Skeletal muscle satellite cell (primary cell): Measurements from ENCODE around the gene CGN.

ENCODE experiments used
- H3K27me3 ChIP-seq: 2 replicates; pipeline ENCODE4 v1.7.0; 2013; ENCODE audit warnings: low read length; ENCODE audit not compliant: control insufficient read depth, insufficient read depth
- H3K36me3 ChIP-seq: 2 replicates; pipeline ENCODE4 v1.7.0; 2013; ENCODE audit warnings: mild to moderate bottlenecking, control low read depth, low read length; ENCODE audit not compliant: insufficient read depth
- H3K4me1 ChIP-seq: 2 replicates; pipeline ENCODE4 v1.7.0; 2013; ENCODE audit warnings: low read length; ENCODE audit not compliant: control insufficient read depth, insufficient read depth
- H3K4me2 ChIP-seq: 2 replicates; pipeline ENCODE4 v1.7.0; 2013; ENCODE audit warnings: mild to moderate bottlenecking, low read length
- H3K4me3 ChIP-seq: 2 replicates; pipeline ENCODE4 v1.7.0; 2013; ENCODE audit warnings: low read length
- H3K9ac ChIP-seq: 2 replicates; pipeline ENCODE4 v1.7.0; 2013; ENCODE audit warnings: mild to moderate bottlenecking, low read depth, low read length, moderate library complexity
- H3K9me3 ChIP-seq: replicated peaks from 2 replicates; pipeline ENCODE4 v1.7.0; 2013; ENCODE audit warnings: mild to moderate bottlenecking, control low read depth, low read length

The CGN gene

DNA sequence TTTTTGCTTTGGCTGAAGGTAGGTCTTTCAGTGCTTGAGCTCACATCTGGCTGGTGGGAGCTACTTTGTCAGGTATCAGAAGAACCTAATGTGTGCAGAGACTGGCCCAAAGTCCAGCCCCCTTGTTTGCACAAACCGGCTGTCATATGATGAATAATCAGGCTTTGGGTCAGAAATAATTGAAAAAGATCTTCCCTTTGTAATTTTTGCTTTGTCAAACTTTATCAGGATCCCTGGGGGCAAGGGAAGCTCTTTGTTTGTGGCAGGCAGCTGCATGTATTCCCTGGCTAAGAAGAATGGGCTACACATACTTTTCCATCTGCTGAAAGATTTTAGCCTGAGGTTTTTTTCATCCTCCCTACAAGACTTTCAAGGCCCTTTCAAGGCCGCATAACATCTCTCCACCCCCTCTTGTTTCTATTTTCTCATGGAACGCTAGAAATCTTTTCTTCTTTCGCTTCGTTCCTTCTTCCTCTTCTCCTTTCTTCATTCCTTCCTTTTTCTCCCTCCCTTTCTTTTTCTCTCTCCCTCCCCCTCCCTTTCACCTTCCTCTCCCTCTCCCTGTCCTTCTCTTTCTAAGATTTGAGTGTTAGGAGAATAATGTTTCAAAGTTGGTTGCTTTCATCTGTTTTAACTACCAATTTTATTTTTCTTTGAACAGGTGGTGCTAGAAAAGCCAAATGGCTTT is 54.5 kb downstream of the CGN start:
- no peak overlapping the region for H3K4me3 ChIP-seq
- H3K4me1 ChIP-seq = no peaks in the 10 kb centered on the region
- H3K36me3 ChIP-seq = peaks cover 38% of the 10 kb centered on the region
- no peak overlapping the region for H3K4me2 ChIP-seq
- no peak overlapping the region for H3K9ac ChIP-seq
- no peaks in the 10 kb centered on the region for H3K27me3 ChIP-seq
- H3K9me3 ChIP-seq = no peaks in the 10 kb centered on the region

DNA sequence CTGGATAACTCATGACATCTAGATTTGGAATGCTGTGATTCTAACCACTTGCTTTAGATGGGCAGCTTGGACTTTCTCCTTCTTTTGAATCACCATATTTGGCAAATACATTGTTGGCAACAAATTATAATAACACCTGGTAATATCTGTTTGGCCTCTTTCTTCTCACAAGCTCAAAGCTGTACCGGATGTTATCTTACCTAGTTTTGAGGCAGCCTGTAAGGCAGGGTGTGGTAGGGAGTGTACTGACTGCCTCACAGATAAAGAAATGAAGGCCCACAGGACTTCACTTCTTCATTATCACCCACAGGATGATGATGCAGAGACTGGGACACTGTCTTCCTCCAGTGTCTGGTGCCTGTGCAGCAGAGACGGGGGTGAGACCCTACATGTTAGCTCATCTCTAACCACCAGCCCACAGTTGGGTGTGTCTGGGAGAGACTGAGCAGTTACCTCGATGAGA is 57.5 kb downstream of the CGN start:
- no peak overlapping the region for H3K4me3 ChIP-seq
- H3K36me3 ChIP-seq = peaks cover 38% of the 10 kb centered on the region
- no peak overlapping the region for H3K4me2 ChIP-seq
- no peaks in the 10 kb centered on the region for H3K9me3 ChIP-seq
- no peaks in the 10 kb centered on the region for H3K27me3 ChIP-seq
- no peak overlapping the region for H3K9ac ChIP-seq
- H3K4me1 ChIP-seq = no peaks in the 10 kb centered on the region

DNA sequence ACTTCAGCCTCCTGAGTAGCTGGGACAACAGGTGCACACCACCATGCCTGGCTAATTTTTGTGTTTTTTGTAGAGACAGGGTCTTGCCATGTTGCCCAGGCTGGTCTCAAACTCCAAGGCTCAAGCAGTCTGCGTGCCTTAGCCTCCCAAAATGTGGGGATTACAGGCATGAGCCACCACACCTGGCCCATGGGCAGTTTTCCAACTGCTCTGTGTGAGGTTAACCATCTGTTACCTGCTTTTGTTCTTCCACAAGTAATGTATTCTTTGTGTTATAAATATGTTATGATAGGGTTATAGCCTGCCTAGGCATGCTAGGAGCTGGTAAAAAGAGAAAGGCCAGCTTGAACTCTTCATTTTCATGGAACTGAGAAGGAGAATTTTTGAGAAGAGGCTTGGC is 59.6 kb downstream of the CGN start:
- Histone ChIP-seq H3K4me1 (peaks cover 12% of the 10 kb centered on the region), H3K9me3 (no peaks in the 10 kb centered on the region), H3K9ac (no peak overlapping the region), H3K27me3 (no peaks in the 10 kb centered on the region), H3K4me2 (no peak overlapping the region), H3K36me3 (peaks cover 44% of the 10 kb centered on the region), H3K4me3 (no peak overlapping the region)

DNA sequence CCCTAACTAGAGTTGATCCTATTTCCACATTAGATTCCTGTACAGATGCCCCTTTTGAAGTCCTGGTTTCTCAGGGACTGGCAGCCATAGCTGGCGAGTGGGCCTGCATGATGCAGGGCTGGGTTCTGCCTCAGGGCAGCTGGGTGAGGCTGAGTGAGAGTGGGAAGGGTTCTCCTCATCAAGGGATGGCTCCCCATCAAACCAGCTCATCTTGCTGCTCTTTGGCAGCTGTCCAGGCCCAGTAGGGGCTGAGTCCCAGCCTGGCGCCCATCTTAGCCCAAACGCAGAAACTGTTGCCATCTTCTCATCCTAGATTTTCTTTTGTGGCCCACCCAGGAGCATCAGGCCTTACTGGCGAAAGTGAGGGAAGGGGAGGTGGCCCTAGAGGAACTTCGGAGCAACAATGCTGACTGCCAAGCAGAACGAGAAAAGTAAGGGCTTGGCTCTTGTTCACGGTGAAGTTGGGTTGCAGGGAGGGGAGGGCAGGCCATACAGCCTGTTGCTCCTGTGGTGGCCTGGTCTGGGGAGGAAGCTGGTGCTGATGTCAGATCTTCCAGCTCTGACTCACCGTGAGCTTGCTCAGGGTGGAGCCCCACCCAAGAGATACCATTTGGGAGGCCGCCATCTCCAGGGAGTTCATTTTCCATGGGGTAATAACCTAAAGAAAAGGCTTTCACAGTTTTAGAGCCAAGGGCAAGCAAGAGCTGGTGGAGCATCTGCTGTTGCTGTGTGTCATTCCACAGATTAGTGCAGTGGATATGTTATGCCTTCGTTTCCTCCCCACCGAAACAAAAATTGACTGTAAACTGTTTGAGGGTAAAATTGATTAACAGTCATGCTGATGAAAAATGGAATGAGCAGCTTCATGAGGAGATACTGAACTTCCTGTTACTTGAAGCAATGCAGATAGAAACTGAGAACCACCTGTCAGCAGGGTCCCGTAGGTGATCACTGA is 63.7 kb downstream of the CGN start:
- H3K27me3 ChIP-seq = no peaks in the 10 kb centered on the region
- peaks cover 21% of the 10 kb centered on the region for H3K4me1 ChIP-seq
- no peaks in the 10 kb centered on the region for H3K9me3 ChIP-seq
- H3K4me3 ChIP-seq = no peak overlapping the region
- peak overlapping the region; percentile 11 for H3K4me2 ChIP-seq
- H3K9ac ChIP-seq = no peak overlapping the region
- H3K36me3 ChIP-seq = peaks cover 50% of the 10 kb centered on the region

DNA sequence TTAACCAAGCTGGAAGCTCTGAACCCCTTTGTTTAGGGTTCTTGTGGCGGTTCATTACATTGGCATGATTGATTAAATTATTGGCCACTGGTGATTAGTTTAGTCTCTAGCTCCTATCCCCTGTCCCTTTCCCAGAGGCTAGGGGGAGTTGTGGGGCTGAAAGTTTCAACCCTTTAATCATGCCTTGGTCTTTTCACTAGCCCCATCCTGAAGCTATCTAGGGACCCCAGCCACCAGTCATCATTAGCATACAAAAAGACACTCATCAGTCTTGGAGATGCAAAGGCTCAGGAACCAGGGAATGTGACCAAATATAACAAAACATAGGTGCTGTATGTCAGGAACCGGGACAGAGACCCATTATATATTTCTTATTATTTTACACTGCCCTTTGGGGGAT is 66.0 kb downstream of the CGN start:
- H3K9me3 ChIP-seq = no peaks in the 10 kb centered on the region
- H3K4me3 ChIP-seq = no peak overlapping the region
- no peak overlapping the region for H3K9ac ChIP-seq
- H3K27me3 ChIP-seq = no peaks in the 10 kb centered on the region
- no peak overlapping the region for H3K4me2 ChIP-seq
- peaks cover 21% of the 10 kb centered on the region for H3K4me1 ChIP-seq
- peaks cover 64% of the 10 kb centered on the region for H3K36me3 ChIP-seq

DNA sequence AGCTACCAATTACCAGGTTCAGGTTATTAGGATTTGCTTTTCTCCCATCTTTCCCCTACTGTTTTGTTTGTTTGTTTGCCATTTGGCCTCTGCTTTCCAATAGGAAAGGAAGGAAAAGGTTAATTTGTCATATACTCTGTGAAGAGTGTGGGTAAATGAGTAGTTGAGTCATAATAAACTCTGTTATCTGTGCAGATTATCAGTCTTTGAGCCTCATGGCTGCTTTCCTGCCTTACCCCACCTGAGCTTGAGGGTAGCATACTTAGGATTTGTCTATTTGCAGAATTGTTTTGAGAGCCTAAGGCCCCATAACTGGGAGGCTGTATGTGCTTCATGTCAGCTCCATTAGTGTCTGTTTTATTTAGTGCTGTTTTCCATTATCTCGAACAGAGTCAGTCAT is 67.8 kb downstream of the CGN start:
- no peaks in the 10 kb centered on the region for H3K27me3 ChIP-seq
- H3K9me3 ChIP-seq = no peaks in the 10 kb centered on the region
- H3K4me3 ChIP-seq = no peak overlapping the region
- peaks cover 72% of the 10 kb centered on the region for H3K36me3 ChIP-seq
- H3K9ac ChIP-seq = no peak overlapping the region
- peaks cover 26% of the 10 kb centered on the region for H3K4me1 ChIP-seq
- H3K4me2 ChIP-seq = no peak overlapping the region

DNA sequence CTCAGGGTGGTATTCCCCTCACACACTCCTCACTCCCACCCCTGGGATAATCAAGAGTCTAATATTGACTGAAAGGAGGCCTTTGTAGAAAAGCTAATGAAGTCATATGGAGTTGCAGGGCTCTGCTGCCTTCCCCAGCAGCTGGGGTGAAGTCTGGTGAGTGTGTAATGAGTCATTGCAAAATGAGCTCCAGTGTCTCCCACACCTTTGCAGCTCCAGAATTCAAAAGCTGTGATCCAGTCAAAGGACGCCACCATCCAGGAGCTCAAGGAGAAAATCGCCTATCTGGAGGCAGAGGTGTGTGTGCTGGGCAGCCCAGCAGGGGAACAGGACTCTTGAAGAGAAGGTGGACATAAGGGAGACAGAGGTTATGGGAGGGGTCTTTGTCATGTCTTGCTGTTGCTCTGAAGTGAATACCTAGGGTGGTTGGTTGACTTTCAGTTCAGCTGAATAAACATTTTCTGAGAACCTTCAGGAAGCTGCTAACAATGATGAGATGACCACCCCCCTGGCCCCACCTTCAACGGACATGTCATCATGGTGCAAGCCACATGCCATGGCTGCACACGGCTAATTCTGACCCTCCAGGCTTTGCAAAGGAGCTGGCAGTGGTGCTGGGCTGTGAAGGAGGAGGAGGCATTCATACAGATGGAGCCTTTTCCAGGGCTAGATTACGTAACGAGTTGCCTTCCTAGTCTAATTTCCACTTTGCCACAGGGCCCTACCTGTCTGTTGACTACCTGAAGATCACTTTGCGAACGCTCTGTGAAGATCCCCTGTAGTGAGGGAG is 68.4 kb downstream of the CGN start:
- Histone ChIP-seq H3K4me2 (no peak overlapping the region), H3K36me3 (peaks cover 66% of the 10 kb centered on the region), H3K9me3 (no peaks in the 10 kb centered on the region), H3K27me3 (no peaks in the 10 kb centered on the region), H3K4me1 (peaks cover 29% of the 10 kb centered on the region), H3K4me3 (no peak overlapping the region), H3K9ac (no peak overlapping the region)

DNA sequence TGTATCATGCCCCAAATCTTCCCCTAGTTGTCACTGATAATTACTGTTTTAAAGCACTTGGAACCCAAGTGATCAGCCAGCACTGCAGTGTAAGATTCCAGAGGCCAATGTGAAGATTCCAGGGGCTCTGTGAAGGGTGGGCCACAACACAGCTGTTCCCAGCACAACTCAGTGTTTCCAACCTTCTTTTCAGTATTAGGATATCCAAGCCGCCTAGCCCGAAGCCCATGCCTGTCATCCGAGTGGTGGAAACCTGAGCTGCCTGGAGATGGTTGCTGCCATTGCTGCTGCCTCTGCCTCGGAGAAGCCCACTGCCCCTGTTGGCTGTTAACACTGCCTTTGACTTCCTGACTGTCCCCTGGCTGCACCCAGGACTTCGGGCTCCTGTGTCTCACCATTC is 70.3 kb downstream of the CGN start:
- no peak overlapping the region for H3K4me3 ChIP-seq
- H3K4me1 ChIP-seq = peaks cover 39% of the 10 kb centered on the region
- H3K9ac ChIP-seq = no peak overlapping the region
- peaks cover 51% of the 10 kb centered on the region for H3K36me3 ChIP-seq
- no peaks in the 10 kb centered on the region for H3K9me3 ChIP-seq
- H3K4me2 ChIP-seq = no peak overlapping the region
- no peaks in the 10 kb centered on the region for H3K27me3 ChIP-seq

DNA sequence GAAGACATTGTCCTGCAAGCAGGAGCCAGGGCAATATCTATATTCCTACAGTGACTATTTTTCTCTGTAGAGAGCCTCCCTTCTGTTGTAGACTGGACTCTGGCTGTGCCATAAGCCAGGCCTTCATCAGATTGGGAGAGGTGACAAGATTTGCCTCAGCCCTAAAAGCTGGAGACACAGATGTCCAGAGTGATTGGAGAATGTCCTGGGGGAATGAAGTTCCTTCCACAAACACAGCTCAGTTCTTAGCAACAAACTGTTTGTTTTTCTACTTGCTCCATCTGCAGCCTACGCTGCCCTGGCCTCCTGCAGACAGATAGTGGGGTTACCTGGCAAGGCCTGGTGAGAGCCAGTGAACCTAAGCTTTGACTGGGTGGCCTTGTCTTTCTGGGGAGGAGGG is 70.7 kb downstream of the CGN start:
- H3K4me2 ChIP-seq = no peak overlapping the region
- peaks cover 40% of the 10 kb centered on the region for H3K4me1 ChIP-seq
- no peaks in the 10 kb centered on the region for H3K9me3 ChIP-seq
- H3K9ac ChIP-seq = no peak overlapping the region
- peaks cover 50% of the 10 kb centered on the region for H3K36me3 ChIP-seq
- no peaks in the 10 kb centered on the region for H3K27me3 ChIP-seq
- no peak overlapping the region for H3K4me3 ChIP-seq

DNA sequence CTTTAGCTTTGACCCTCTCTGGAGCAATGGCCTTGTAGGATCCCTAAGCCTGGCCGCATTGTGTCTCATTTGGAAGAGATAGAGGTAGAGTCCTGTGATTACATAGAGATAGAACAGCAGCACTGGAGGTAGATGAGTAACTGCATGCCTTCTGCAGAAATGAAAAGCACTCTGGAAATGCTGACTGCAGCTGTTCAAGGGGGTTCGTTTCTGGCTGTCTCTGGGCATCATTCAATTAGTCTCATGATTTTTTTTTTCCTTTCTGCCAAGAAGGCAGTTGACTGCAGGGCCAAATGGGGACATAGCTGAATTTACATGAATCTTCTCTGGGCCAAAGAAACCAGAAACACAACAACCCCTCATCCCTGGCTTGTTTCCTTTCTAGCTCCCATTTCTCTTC is 72.6 kb downstream of the CGN start:
- H3K9ac ChIP-seq = no peak overlapping the region
- peaks cover 40% of the 10 kb centered on the region for H3K4me1 ChIP-seq
- no peaks in the 10 kb centered on the region for H3K27me3 ChIP-seq
- no peak overlapping the region for H3K4me2 ChIP-seq
- no peak overlapping the region for H3K4me3 ChIP-seq
- no peaks in the 10 kb centered on the region for H3K9me3 ChIP-seq
- peaks cover 38% of the 10 kb centered on the region for H3K36me3 ChIP-seq

DNA sequence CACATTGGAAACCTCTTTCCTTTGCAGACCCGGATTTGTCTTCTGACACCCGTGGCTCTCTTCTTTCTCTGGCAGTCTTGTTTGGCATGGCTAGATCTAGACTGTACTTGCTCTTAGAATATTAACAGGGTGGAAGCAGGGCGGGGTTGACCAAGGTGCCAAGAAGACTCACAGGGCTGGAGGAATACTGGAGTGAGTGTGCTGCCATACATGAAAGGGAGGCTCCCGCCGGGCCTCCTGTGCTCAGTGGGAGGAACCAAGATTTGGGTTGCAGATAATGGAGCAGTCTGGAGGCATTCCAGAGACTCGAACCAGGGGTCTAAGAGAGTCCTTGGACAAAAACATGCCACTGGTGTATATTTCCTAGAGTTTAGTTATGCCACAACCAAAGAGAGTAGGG is 73.1 kb downstream of the CGN start:
- Histone ChIP-seq H3K36me3 (peaks cover 34% of the 10 kb centered on the region), H3K4me3 (no peak overlapping the region), H3K27me3 (no peaks in the 10 kb centered on the region), H3K9ac (no peak overlapping the region), H3K9me3 (no peaks in the 10 kb centered on the region), H3K4me2 (no peak overlapping the region), H3K4me1 (peaks cover 36% of the 10 kb centered on the region)
